Thyroid gland (tissue), 4 donors: ENCODE results near the gene PACSIN1.

Source experiments
- CTCF ChIP-seq, 6 experiments: fragments of 200-600 bp in 3 of 6; fragments of 450-650 bp in 3 of 6; sonication (generic) in 3 of 6; IDR thresholded peaks; one replicate each; pipeline ENCODE4 v1.5.1; 2016 to 2019; ENCODE audit warnings: antibody characterized with exemption in 6 of 6, mild to moderate bottlenecking in 2 of 6, inconsistent platforms in 1 of 6, moderate library complexity in 1 of 6
- POLR2A ChIP-seq, 2 donors: fragments of 450-650 bp; IDR thresholded peaks; one replicate each; pipeline ENCODE4 v1.6.1; 2017; ENCODE audit warnings: antibody characterized with exemption in 2 of 2, mild to moderate bottlenecking in 2 of 2, moderate library complexity in 1 of 2

GRCh38 chr6:34551720-34552119 lies 85.8 kb downstream of the PACSIN1 start:
- TF ChIP-seq CTCF (IDR thresholded peaks at IDR 0.05) (no peak), POLR2A (IDR thresholded peaks at IDR 0.05) (no peak)
